PC-9 (cell line): Measurements from ENCODE around the gene NTN4.

Source experiments
- CTCF ChIP-seq: fragments of 200-600 bp; sonication (generic); conservative IDR thresholded peaks from 2 replicates; pipeline ENCODE4 v1.6.1; 2017; ENCODE audit warnings: mixed run types, antibody characterized with exemption, mild to moderate bottlenecking, moderate library complexity
- EZH2 ChIP-seq: fragments of 200-600 bp; sonication (generic); IDR thresholded peaks from 2 replicates; pipeline ENCODE4 v1.8.0; 2017; ENCODE audit warnings: antibody characterized with exemption, low read depth

DNA sequence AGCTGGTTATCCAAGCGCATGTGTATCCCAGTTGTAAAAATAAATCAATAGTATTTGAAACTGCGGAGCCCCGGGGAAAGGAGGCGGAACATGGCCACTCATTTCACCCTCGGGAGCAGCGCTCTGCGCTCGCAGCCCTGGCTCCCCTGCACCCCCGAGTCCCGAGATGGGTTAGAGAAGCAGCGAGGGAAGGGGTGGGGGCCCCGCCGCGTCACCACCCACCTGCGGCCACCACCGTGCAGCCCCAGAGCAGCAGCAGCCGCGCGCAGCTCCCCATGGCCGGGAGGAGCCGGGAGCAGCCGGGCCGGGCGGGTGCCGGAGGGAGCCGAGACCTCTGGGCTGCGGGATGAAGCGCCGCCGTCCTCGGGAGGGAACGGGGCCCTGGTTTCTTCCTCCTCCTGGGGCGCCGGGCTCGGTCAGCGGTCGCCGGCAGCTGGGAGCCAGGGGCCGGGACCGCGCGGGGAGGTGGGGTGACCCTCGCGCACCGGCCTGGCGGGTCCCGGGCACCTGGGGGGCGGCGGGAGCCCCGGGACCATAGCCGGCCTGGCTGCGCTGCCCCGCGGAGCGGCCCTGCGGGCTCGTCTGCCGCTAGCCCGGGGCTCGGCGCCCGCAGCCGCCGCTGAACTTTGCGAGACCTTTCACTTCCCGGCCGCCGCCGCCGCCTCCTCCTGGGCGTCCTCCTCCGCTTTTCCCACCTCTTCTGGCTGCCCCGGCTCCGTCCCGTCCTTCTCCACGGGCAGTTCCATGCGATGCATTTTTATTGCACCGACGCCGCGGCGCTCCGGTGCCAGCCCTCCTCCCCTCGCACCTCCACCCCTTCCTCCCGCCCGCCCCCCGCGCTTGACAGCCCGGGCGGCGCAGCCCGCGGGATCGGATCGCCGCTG lies at the start of gene NTN4:
- no peak for TF ChIP-seq CTCF
- no peak for TF ChIP-seq EZH2
